PC-3 (cell line): ENCODE results near the gene PLEKHH2.
"Not testable (repeated sequence)": the region's sequence is repeated elsewhere in the genome, so short reads cannot be mapped to it uniquely, and the experiment has no call there.

ENCODE experiments used
- EZH2 ChIP-seq: fragments of 300-600 bp; sonication (generic); IDR thresholded peaks from one replicate; pipeline ENCODE4 v1.6.1; 2017; ENCODE audit warnings: antibody characterized with exemption, mild to moderate bottlenecking, low read length; ENCODE audit not compliant: unreplicated experiment
- TF ChIP-seq, protein P1 (sequence below): fragments of 300-600 bp; sonication (generic); conservative IDR thresholded peaks from 2 replicates; pipeline ENCODE4 v1.5.1; 2017; ENCODE audit warnings: antibody characterized with exemption, low read depth, mild to moderate bottlenecking, low read length

DNA sequence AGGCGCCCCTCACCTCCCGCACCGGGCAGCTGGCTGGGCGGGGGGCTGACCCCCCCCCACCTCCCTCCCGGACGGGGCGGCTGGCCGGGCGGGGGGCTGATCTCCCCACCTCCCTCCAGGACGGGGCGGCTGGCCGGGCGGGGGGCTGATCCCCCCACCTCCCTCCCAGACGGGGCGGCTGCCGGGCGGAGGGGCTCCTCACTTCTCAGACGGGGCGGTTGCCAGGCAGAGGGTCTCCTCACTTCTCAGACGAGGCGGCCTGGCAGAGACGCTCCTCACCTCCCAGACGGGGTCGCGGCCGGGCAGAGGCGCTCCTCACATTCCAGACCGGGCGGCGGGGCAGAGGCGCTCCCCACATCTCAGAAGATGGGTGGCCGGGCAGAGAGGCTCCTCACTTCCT is 40.7 kb downstream of the PLEKHH2 start:
- TF ChIP-seq, protein P1, sequence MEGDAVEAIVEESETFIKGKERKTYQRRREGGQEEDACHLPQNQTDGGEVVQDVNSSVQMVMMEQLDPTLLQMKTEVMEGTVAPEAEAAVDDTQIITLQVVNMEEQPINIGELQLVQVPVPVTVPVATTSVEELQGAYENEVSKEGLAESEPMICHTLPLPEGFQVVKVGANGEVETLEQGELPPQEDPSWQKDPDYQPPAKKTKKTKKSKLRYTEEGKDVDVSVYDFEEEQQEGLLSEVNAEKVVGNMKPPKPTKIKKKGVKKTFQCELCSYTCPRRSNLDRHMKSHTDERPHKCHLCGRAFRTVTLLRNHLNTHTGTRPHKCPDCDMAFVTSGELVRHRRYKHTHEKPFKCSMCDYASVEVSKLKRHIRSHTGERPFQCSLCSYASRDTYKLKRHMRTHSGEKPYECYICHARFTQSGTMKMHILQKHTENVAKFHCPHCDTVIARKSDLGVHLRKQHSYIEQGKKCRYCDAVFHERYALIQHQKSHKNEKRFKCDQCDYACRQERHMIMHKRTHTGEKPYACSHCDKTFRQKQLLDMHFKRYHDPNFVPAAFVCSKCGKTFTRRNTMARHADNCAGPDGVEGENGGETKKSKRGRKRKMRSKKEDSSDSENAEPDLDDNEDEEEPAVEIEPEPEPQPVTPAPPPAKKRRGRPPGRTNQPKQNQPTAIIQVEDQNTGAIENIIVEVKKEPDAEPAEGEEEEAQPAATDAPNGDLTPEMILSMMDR = not testable (repeated sequence)
- TF ChIP-seq EZH2 = not testable (repeated sequence)
